ENCODE results near the gene ARID3C. TPM values are rescaled to one million over a fixed set of nuclear protein-coding genes. Genes with fewer than 3 reads are reported as not detected.

The ARID3C gene
- total RNA-seq, 4 donors from 2014 or later: not detected

DNA sequence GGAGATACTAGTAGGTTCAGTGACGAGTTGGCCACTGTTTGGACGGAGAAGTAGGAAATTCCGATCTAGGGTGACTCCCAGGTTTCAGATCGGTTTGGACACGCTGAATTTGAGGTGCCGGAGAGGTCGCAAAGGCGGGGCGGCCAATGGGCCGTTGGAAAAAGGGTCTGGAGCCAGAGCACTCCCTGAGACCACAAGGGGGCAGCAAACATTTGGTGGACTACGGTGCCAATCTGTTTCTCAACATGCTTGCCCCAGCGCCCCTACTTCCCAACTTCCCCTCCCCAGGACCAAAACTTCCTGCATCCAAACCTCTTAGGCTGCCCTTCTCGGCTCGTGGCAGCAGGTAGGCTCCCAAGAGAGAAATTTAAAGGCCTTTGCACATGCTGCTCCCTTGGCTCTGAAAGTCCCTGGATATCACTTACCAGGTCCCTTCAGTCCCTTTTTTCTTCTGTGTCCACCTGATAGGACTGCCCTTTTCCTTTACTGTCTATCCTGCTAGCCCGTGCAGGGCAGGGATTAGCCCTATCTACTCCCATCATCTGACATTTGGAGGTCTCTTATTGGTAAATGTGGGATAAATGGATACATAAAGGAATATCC, 16.0 kb downstream of the ARID3C start:
- WGBS, 2 donors (ENCODE audit: low coverage in 1 of 2): 0 to 2% methylated on average over 8 to 15 of the region's 15 CpGs
- H3K27ac ChIP-seq: peak overlapping the region in 3 of 4 donors; percentile 85
- TF ChIP-seq, protein P1, sequence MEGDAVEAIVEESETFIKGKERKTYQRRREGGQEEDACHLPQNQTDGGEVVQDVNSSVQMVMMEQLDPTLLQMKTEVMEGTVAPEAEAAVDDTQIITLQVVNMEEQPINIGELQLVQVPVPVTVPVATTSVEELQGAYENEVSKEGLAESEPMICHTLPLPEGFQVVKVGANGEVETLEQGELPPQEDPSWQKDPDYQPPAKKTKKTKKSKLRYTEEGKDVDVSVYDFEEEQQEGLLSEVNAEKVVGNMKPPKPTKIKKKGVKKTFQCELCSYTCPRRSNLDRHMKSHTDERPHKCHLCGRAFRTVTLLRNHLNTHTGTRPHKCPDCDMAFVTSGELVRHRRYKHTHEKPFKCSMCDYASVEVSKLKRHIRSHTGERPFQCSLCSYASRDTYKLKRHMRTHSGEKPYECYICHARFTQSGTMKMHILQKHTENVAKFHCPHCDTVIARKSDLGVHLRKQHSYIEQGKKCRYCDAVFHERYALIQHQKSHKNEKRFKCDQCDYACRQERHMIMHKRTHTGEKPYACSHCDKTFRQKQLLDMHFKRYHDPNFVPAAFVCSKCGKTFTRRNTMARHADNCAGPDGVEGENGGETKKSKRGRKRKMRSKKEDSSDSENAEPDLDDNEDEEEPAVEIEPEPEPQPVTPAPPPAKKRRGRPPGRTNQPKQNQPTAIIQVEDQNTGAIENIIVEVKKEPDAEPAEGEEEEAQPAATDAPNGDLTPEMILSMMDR (IDR thresholded peaks at IDR 0.05): peak in 3 of 4 experiments; percentile 69 to 89 (median 76)
- TF ChIP-seq POLR2AphosphoS5 (IDR thresholded peaks at IDR 0.05): peak; percentile 11
- TF ChIP-seq POLR2A (IDR thresholded peaks at IDR 0.05): no peak
- no peaks in the 10 kb centered on the region for H3K9me3 ChIP-seq
- peak overlapping the region; percentile 71 to 84 for H3K4me3 ChIP-seq
- H3K4me1 ChIP-seq: peaks cover 0 to 33% (median 10%) of the 10 kb centered on the region in 3 donors
- H3K36me3 ChIP-seq: peaks cover 0 to 45% of the 10 kb centered on the region in 2 donors
- H3K27me3 ChIP-seq: no peaks in the 10 kb centered on the region
- ATAC-seq: peak; percentile 68

DNA sequence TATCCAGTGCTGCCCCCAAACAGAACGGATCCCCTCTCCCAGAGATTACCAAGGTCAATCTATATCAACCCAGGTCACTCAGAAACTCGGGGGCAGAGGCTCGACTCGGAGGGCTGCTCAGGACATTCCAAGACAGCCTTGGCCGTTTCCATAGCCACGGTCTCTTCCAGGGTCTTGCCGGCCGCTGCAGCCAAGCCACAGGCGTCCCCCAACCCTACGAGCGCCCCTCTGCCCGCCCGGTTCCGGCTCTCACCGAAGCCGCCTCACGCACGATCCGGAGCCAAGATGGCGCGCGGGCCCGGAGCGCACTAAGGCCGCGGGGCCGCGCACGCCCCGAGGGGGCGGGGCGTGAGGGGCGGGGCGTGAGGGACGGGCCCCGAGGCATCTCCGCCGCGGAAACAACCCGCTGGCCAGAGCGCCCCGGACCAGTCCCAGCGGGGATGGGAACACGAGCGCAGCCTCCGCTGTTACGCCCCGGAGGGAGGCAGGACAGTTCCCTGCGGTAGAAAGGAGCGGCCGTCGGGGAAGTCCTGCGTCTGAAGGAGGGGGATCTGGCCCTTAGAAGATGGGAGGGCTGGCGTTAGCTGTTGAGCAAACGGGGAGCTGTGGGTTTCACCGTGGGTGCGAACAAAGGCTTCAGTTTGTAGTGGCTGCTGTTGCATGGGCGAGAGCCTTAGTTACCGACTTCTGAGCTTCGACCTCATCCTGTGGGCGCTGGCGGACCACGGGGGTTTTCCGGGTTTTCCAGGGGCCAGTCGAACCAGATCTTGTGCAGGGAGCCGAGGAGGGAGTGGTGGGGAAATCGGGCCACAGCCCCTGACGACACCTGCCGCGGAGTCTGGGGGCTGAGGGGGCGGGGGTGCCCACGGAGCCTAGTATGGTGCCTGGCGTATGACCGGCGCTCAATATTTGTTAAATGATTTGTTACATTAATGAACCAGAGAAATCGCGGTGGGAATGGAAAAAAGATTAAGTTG, 16.8 kb downstream of the ARID3C start, which contains the start of gene RPP25L:
Gene RPP25L, minus strand, starts transcription at position 287 of the 977 bp plus-strand sequence. CDS start 801 bp downstream, outside the sequence.
- H3K36me3 ChIP-seq: peaks cover 0 to 37% of the 10 kb centered on the region in 2 donors
- peak within 1 kb of the TSS; percentile 71 to 84 for H3K4me3 ChIP-seq
- peak; percentile 68 to 78 for TF ChIP-seq POLR2A (IDR thresholded peaks at IDR 0.05)
- peak; percentile 76 for TF ChIP-seq POLR2AphosphoS5 (IDR thresholded peaks at IDR 0.05)
- no peak for TF ChIP-seq EP300 (IDR thresholded peaks at IDR 0.05)
- TF ChIP-seq, protein P1 (IDR thresholded peaks at IDR 0.05): peak in 1 of 4 experiments; percentile 18
- H3K27ac ChIP-seq: peak within 1 kb of the TSS; percentile 75 to 85 (median 85)
- peaks cover 0 to 33% (median 10%) of the 10 kb centered on the region in 3 donors for H3K4me1 ChIP-seq
- H3K9me3 ChIP-seq: no peaks in the 10 kb centered on the region
- H3K27me3 ChIP-seq: no peaks in the 10 kb centered on the region
- ATAC-seq: peak; percentile 97
- WGBS, 2 donors (ENCODE audit: low coverage in 1 of 2): 0 to 2% methylated on average over 10 of the region's 77 CpGs

DNA sequence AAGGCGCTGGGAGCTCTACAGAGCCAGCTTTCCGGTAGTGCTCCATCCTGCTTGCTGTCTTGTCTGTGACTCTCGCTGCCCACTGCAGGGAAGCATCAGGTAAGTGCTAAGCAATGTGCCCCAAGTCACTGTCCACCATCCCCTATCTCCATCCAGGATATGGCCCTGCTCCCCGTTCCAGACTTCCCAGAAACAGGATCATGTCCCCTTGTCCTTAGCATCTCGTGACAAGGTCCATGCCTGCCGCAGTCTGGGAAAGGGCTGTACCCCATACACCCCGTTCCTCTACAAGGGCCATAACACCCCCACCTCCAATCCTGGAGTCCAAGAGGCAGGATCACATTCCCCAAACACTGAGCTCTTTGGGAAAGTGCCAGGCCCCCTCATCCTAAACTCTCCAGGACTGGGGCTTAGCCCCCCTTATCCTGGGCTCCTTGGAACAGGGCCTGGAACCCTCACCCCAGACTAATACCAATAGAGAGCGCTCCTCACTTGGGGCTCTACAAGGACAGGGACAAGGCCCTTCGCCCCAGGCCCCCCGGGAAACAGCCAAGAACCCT, 17.5 kb downstream of the ARID3C start:
- peak; percentile 18 for ATAC-seq
- Histone ChIP-seq H3K4me1 (peaks cover 0 to 33% (median 10%) of the 10 kb centered on the region in 3 donors), H3K27me3 (no peaks in the 10 kb centered on the region), H3K9me3 (no peaks in the 10 kb centered on the region), H3K4me3 (peak overlapping the region; percentile 71 to 84), H3K27ac (peak overlapping the region; percentile 75 to 85 (median 85)), H3K36me3 (peaks cover 0 to 29% of the 10 kb centered on the region in 2 donors)
- TF ChIP-seq POLR2AphosphoS5 (IDR thresholded peaks at IDR 0.05) (no peak), POLR2A (IDR thresholded peaks at IDR 0.05) (no peak), EP300 (IDR thresholded peaks at IDR 0.05) (no peak)
- TF ChIP-seq, protein P1 (IDR thresholded peaks at IDR 0.05): no peak
- WGBS, 2 donors (ENCODE audit: low coverage in 1 of 2): 40% methylated on average over 2 of the region's 10 CpGs; no CpG with 5 or more reads in 1 of the 2 donors

DNA sequence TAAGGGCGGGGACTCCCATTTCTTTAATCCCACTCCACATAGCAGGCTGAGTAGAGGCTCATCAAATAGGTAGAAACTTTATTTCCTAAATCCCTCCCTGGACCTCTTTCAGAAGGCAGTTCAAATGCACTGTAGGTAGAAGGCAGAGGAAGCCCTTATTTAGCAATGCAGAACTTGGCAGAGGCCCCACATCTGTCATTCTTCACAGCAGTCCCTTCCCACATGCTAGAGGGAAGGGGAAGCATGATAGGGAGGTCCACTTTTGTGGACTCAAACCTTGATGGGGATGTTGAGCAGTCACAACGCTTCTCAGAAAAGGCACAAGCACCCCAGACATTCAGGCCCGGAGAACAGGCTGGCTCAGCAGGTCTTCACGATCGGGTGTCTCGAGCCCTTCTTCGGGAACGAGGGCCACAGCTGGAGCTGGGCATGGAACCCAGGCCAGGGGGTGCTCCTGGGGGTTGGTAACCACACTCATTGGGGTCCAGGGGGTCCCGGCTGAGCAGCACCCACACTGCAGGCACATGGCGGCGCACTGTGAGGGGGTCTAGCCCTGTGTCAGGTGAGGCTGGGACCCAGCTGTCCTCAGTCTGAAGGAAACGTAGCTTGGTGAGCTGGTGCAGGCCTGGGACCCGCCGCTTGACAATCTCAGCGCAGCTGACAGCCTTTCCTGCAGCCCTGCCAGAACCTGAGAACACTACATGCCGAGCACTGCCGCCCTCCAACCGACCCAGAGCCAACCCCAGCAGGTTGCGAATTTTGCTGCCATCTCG, 18.2 kb downstream of the ARID3C start:
- H3K27me3 ChIP-seq: no peaks in the 10 kb centered on the region
- H3K4me3 ChIP-seq: peak overlapping the region in 1 of 2 donors; percentile 71
- peak overlapping the region in 1 of 4 donors; percentile 85 for H3K27ac ChIP-seq
- peaks cover 0 to 22% of the 10 kb centered on the region in 2 donors for H3K36me3 ChIP-seq
- WGBS, 2 donors (ENCODE audit: low coverage in 1 of 2): 90% methylated on average over 6 of the region's 20 CpGs; no CpG with 5 or more reads in 1 of the 2 donors
- no peaks in the 10 kb centered on the region for H3K9me3 ChIP-seq
- no peak for ATAC-seq
- peaks cover 0 to 33% (median 10%) of the 10 kb centered on the region in 3 donors for H3K4me1 ChIP-seq
- TF ChIP-seq EP300 (IDR thresholded peaks at IDR 0.05): no peak
- TF ChIP-seq POLR2A (IDR thresholded peaks at IDR 0.05): no peak
- TF ChIP-seq, protein P1 (IDR thresholded peaks at IDR 0.05): no peak
- no peak for TF ChIP-seq POLR2AphosphoS5 (IDR thresholded peaks at IDR 0.05)

Measured in gastroesophageal sphincter (tissue), 4 donors.